Ovary (tissue), 9 donors: Measurements from ENCODE around the gene SLC6A12. TPM values are rescaled to one million over a fixed set of nuclear protein-coding genes. Genes with fewer than 3 reads are reported as not detected.

Source experiments
- DNase-seq, 5 donors: peaks; one replicate each; pipeline ENCODE4 v3.0.0-alpha.2; 2019 to 2020
- H3K27ac ChIP-seq, 2 donors: fragments of 200-600 bp; one replicate each; pipeline versions ENCODE4 v1.5.1 to v1.8.0; 2019 to 2022
- H3K27me3 ChIP-seq: fragments of 200-600 bp; one replicate; pipeline ENCODE4 v1.8.0; 2022
- H3K36me3 ChIP-seq: fragments of 200-600 bp; sonication (generic); one replicate; pipeline ENCODE4 v1.5.1; 2019
- H3K4me1 ChIP-seq: one replicate; pipeline ENCODE4 v1.8.1; 2013; ENCODE audit warnings: mild to moderate bottlenecking, moderate library complexity; ENCODE audit not compliant: insufficient read depth
- H3K4me3 ChIP-seq: fragments of 200-600 bp; sonication (generic); one replicate; pipeline ENCODE4 v1.5.1; 2017
- H3K9me3 ChIP-seq, 2 donors: fragments of 200-600 bp in 1 of 2; sonication (generic) in 1 of 2; one replicate each; pipeline versions ENCODE4 v1.5.1 to v1.8.1; 2013 to 2019; ENCODE audit warnings: mild to moderate bottlenecking in 1 of 2, moderate library complexity in 1 of 2
- CTCF ChIP-seq, 3 donors: fragments of 450-650 bp in 2 of 3; fragments of 200-600 bp in 1 of 3; IDR thresholded peaks; one replicate each; pipeline versions ENCODE4 v1.5.1 to v1.8.0; 2016 to 2022; ENCODE audit warnings: antibody characterized with exemption in 3 of 3, mild to moderate bottlenecking in 1 of 3
- EP300 ChIP-seq: sonication (generic); formaldehyde crosslinking; IDR thresholded peaks from one replicate; pipeline ENCODE4 v1.6.1; 2017; ENCODE audit warnings: antibody characterized with exemption
- POLR2A ChIP-seq: fragments of 450-650 bp; IDR thresholded peaks from one replicate; pipeline ENCODE4 v1.6.1; 2017; ENCODE audit warnings: antibody characterized with exemption, mild to moderate bottlenecking, moderate library complexity
- WGBS, 3 donors: extraction: QIAGEN DNeasy Blood & Tissue Kit in 1 of 3; methylation state at CpG; one replicate each; pipeline versions ENCODE4 v1.1.5 to v1.1.7; 2013 to 2017; 5-methylcytosine and 5-hydroxymethylcytosine counted together
- intact Hi-C, 4 donors: fragments of 100-400 bp; cut with DNase I; formaldehyde crosslinking; loops; one replicate each; pipeline versions ENCODE4 v1.11.0 to v1.15.1; 2022 to 2023
- polyA plus RNA-seq, 2 donors: library from polyadenylated mRNA; stranded (reverse); fragments of 200-250 nt in 1 of 2; fragments of 350-450 nt in 1 of 2; fragmentation: Illumina TruSeq in 1 of 2; extraction: RNeasy Lipid Tissue Mini Kit (QIAGEN cat#74804) in 1 of 2; gene quantifications; one replicate each; pipeline ENCODE4 v1.2.3, GENCODE V29; 2013 to 2014
- total RNA-seq, 7 donors: library from RNA; depleted of rRNA in 2 of 7; stranded (reverse); fragments of >200 nt in 2 of 7; fragmentation: NEBNext Ultra II Directional in 3 of 7; extraction: Animal tissue kit (Norgen Biotek cat#: 25700) in 3 of 7; gene quantifications; one replicate each; pipeline versions ENCODE4 v1.1.0 to v1.2.4, GENCODE V29; 2016 to 2023
- donor health status: DM: no; HTN: no; CAD: no; lungs with moderate emphysema.
- donor health status: DM: no; HTN: no; CAD: no.
- donor health status: Bipolar disorder and iron deficiency.
- donor health status: DM: yes; HTN: yes; CAD: no.
- donor health status: DM: no; HTN: no; CAD: no.
- donor health status: DM: yes; HTN: yes; CAD: no.

The SLC6A12 gene
- total and polyA plus RNA-seq, 9 donors: 0.24 to 7.5 (median 1.5) TPM; not detected in 1

GRCh38 chr12:159156-159782 lies 54.7 kb downstream of the SLC6A12 start:
- TF ChIP-seq POLR2A (no peak), CTCF (IDR thresholded peaks at IDR 0.05) (no peak), EP300 (no peak)
- H3K36me3 ChIP-seq: no peaks in the 10 kb centered on the region
- H3K27ac ChIP-seq: no peak overlapping the region
- intact Hi-C loops: no loop called here
- H3K4me1 ChIP-seq: no peaks in the 10 kb centered on the region
- DNase-seq: no peak
- no peaks in the 10 kb centered on the region for H3K9me3 ChIP-seq
- H3K27me3 ChIP-seq: no peaks in the 10 kb centered on the region
- 73 to 89% (median 74%) methylated on average over 7 of the region's 7 CpGs for WGBS, 3 donors
- H3K4me3 ChIP-seq: no peak overlapping the region

GRCh38 chr12:157644-158043 lies 56.3 kb downstream of the SLC6A12 start:
- Histone ChIP-seq H3K4me3 (no peak overlapping the region), H3K4me1 (no peaks in the 10 kb centered on the region), H3K9me3 (no peaks in the 10 kb centered on the region), H3K27ac (no peak overlapping the region), H3K27me3 (no peaks in the 10 kb centered on the region), H3K36me3 (no peaks in the 10 kb centered on the region)
- DNase-seq: no peak
- TF ChIP-seq EP300 (no peak), CTCF (IDR thresholded peaks at IDR 0.05) (no peak), POLR2A (no peak)
- intact Hi-C loops: no loop called here
- 88 to 94% (median 93%) methylated on average over 12 of the region's 12 CpGs for WGBS, 3 donors

GRCh38 chr12:156945-157344 lies 57.0 kb downstream of the SLC6A12 start:
- DNase-seq: no peak
- Histone ChIP-seq H3K36me3 (no peaks in the 10 kb centered on the region), H3K4me1 (no peaks in the 10 kb centered on the region), H3K27me3 (no peaks in the 10 kb centered on the region), H3K4me3 (no peak overlapping the region), H3K9me3 (no peaks in the 10 kb centered on the region), H3K27ac (no peak overlapping the region)
- intact Hi-C loops: no loop called here
- 89 to 93% (median 90%) methylated on average over 13 of the region's 13 CpGs for WGBS, 3 donors
- TF ChIP-seq EP300: no peak

- Histone ChIP-seq H3K9me3 (no peaks in the 10 kb centered on the region), H3K36me3 (no peaks in the 10 kb centered on the region), H3K27ac (no peak overlapping the region), H3K27me3 (no peaks in the 10 kb centered on the region), H3K4me1 (no peaks in the 10 kb centered on the region), H3K4me3 (no peak overlapping the region)
- intact Hi-C loops: no loop called here
- DNase-seq: no peak
- 86 to 90% (median 88%) methylated on average over 8 of the region's 8 CpGs for WGBS, 3 donors
- TF ChIP-seq EP300: no peak
- TF ChIP-seq POLR2A: no peak
- TF ChIP-seq CTCF (IDR thresholded peaks at IDR 0.05): no peak
Observed at GRCh38 chr12:155646-156045, 58.3 kb downstream of the SLC6A12 start.

- no peaks in the 10 kb centered on the region for H3K36me3 ChIP-seq
- DNase-seq: no peak
- H3K4me3 ChIP-seq: no peak overlapping the region
- 81 to 91% (median 82%) methylated on average over 9 of the region's 9 CpGs for WGBS, 3 donors
- H3K27me3 ChIP-seq: no peaks in the 10 kb centered on the region
- no peaks in the 10 kb centered on the region for H3K9me3 ChIP-seq
- no peaks in the 10 kb centered on the region for H3K4me1 ChIP-seq
- no peak overlapping the region for H3K27ac ChIP-seq
- intact Hi-C loops: no loop called here
- TF ChIP-seq POLR2A (no peak), EP300 (no peak), CTCF (IDR thresholded peaks at IDR 0.05) (no peak)
Observed at GRCh38 chr12:155006-155405, 59.0 kb downstream of the SLC6A12 start.
